WTC11 (cell line): ENCODE results near the gene ILF2. TPM values are rescaled to one million over a fixed set of nuclear protein-coding genes. Genes with fewer than 3 reads are reported as not detected.

ENCODE experiments used
- ATAC-seq: fragments of 200-7000 bp; cut with Tn5 transposase; 2 replicates; pipeline ENCODE4 v1.10.0; 2021; ENCODE audit warnings: mild to moderate bottlenecking, moderate library complexity
- CTCF ChIA-PET: fragments of 300-600 bp; sonication (Branson Sonifier 250); formaldehyde crosslinking; loops from one replicate; lab custom pipeline; 2021; ENCODE audit warnings: antibody characterized with exemption; lab: Charles Lee
- POLR2A ChIA-PET: fragments of 350-600 bp; sonication (Branson Sonifier 250); formaldehyde crosslinking; loops from one replicate; lab custom pipeline; 2021; ENCODE audit warnings: antibody characterized with exemption; lab: Charles Lee
- DNase-seq: peaks from one replicate; pipeline ENCODE4 v3.0.0; 2021; ENCODE audit warnings: low spot score
- H3K27ac Mint-ChIP-seq: 2 replicates; pipeline ENCODE4 v1.8.0; 2021; ENCODE audit warnings: mixed read lengths
- H3K27me3 Mint-ChIP-seq: 2 replicates; pipeline ENCODE4 v1.8.0; 2021; ENCODE audit warnings: low read depth, mild to moderate bottlenecking, moderate library complexity, mixed read lengths
- H3K36me3 Mint-ChIP-seq: 2 replicates; pipeline ENCODE4 v1.8.0; 2021; ENCODE audit warnings: mixed read lengths
- H3K4me1 Mint-ChIP-seq: 2 replicates; pipeline ENCODE4 v1.8.0; 2022; ENCODE audit warnings: mixed read lengths
- H3K4me3 Mint-ChIP-seq: 2 replicates; pipeline ENCODE4 v1.8.0; 2021; ENCODE audit warnings: mild to moderate bottlenecking, moderate library complexity, mixed read lengths
- H3K9me3 Mint-ChIP-seq: 2 replicates; pipeline ENCODE4 v1.8.0; 2021; ENCODE audit warnings: mixed read lengths
- CBFB ChIP-seq: sonication (generic); formaldehyde crosslinking; IDR thresholded peaks from 2 replicates; pipeline ENCODE4 v1.8.1; 2022; ENCODE audit warnings: mild to moderate bottlenecking, low read depth, missing genetic modification reagents
- EMX1 ChIP-seq: fragments of 250-450 bp; sonication (Bioruptor Pico); IDR thresholded peaks from 2 replicates; pipeline ENCODE4 v1.8.0; 2021; ENCODE audit warnings: mild to moderate bottlenecking
- GRHL2 ChIP-seq: fragments of 250-450 bp; sonication (Bioruptor Pico); IDR thresholded peaks from 2 replicates; pipeline ENCODE4 v1.8.0; 2022; ENCODE audit warnings: mild to moderate bottlenecking, moderate library complexity; ENCODE audit not compliant: insufficient replicate concordance, severe bottlenecking
- NFYB ChIP-seq: sonication (generic); formaldehyde crosslinking; conservative IDR thresholded peaks from 2 replicates; pipeline ENCODE4 v1.8.0; 2022; ENCODE audit warnings: low read depth, missing genetic modification reagents
- NR1H2 ChIP-seq: sonication (generic); formaldehyde crosslinking; IDR thresholded peaks from 2 replicates; pipeline ENCODE4 v1.9.0; 2021; ENCODE audit warnings: mild to moderate bottlenecking, moderate library complexity, missing genetic modification reagents
- OVOL2 ChIP-seq: fragments of 250-450 bp; sonication (Bioruptor Pico); IDR thresholded peaks from 2 replicates; pipeline ENCODE4 v1.9.0; 2021; ENCODE audit warnings: mild to moderate bottlenecking, borderline replicate concordance
- TCF7 ChIP-seq: sonication (generic); formaldehyde crosslinking; IDR thresholded peaks from 2 replicates; pipeline ENCODE4 v1.8.0; 2022; ENCODE audit warnings: mild to moderate bottlenecking, low read depth, missing genetic modification reagents, moderate library complexity
- ZNF121 ChIP-seq: sonication (generic); formaldehyde crosslinking; IDR thresholded peaks from 2 replicates; pipeline ENCODE4 v1.8.0; 2023; ENCODE audit warnings: missing genetic modification reagents
- ZNF232 ChIP-seq: sonication (generic); formaldehyde crosslinking; IDR thresholded peaks from 2 replicates; pipeline ENCODE4 v1.8.0; 2022; ENCODE audit warnings: mild to moderate bottlenecking, missing genetic modification reagents
- ZNF416 ChIP-seq: fragments of 250-450 bp; sonication (Bioruptor Pico); IDR thresholded peaks from 2 replicates; pipeline ENCODE4 v1.9.0; 2021; ENCODE audit warnings: mild to moderate bottlenecking, inconsistent platforms
- total RNA-seq: library from RNA; stranded (reverse); gene quantifications from 3 replicates; pipeline ENCODE4 v1.2.3, GENCODE V29; 2021
- TF ChIP-seq, protein P1 (sequence below): sonication (generic); formaldehyde crosslinking; IDR thresholded peaks from 2 replicates; pipeline ENCODE4 v1.8.0; 2022; ENCODE audit warnings: missing genetic modification reagents
- TF ChIP-seq, protein P2 (sequence below): fragments of 250-450 bp; sonication (Bioruptor Pico); IDR thresholded peaks from 2 replicates; pipeline ENCODE4 v2.1.2; 2022; ENCODE audit warnings: mild to moderate bottlenecking, moderate library complexity
- TF ChIP-seq, protein P3 (sequence below): sonication (generic); formaldehyde crosslinking; IDR thresholded peaks from 2 replicates; pipeline ENCODE4 v1.8.1; 2022; ENCODE audit warnings: missing genetic modification reagents, borderline replicate concordance
- TF ChIP-seq, protein P4 (sequence below): sonication (generic); formaldehyde crosslinking; IDR thresholded peaks from 2 replicates; pipeline ENCODE4 v1.8.1; 2022; ENCODE audit warnings: mild to moderate bottlenecking, moderate library complexity, missing genetic modification reagents
- TF ChIP-seq, protein P5 (sequence below): sonication (generic); formaldehyde crosslinking; conservative IDR thresholded peaks from 2 replicates; pipeline ENCODE4 v1.8.1; 2023; ENCODE audit warnings: mild to moderate bottlenecking, low read depth, missing genetic modification reagents, moderate library complexity
- TF ChIP-seq, protein P6 (sequence below): sonication (generic); formaldehyde crosslinking; IDR thresholded peaks from 2 replicates; pipeline ENCODE4 v1.8.0; 2022; ENCODE audit warnings: mild to moderate bottlenecking, missing genetic modification reagents

Gene ILF2
- total RNA-seq, 1 experiment from 2014 or later: 337 TPM

DNA sequence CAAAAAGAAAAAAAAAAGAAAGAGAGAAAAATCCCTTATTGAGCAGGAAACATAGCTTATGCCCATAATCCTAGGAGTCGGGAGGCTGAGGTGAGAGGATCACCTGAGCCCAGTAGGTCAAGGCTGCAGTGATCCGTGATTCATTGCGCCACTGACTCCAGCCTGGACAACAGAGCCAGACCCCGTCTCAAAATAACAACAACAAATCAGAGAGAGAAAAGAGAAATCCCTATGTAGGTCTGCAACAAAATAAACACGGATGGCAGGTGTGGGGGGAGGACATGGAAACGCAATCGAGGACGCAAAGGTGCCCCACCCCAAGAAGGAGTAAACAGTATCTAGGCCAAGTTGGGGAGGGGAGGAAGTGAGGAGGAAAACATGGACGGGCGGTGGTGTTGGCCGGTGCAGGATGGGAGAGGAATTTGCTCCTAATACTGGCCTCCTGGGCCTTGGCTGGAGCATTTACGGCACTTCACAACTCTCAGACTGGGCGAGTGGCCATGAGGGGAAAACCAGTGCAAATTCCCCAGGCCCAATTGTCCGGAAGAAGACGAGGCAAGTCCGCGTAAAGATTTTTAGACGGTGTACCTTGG lies 37.5 kb downstream of the ILF2 start:
- no peaks in the 10 kb centered on the region; the same call in 1 of the 2 replicates for H3K9me3 Mint-ChIP-seq
- CTCF ChIA-PET: interaction anchor here (0.9 to 2.5 kb wide), 23 partner anchors 10 to 280 kb away, joined by 3 to 23 read pairs (median 5); partner anchors contain the start of genes NPR1, S100A14, S100A16 and S100A6
- POLR2A ChIA-PET: interaction anchor here (0.7 to 2.3 kb wide), 21 partner anchors 8 to 344 kb away, joined by 3 to 14 read pairs (median 6); partner anchors contain the start of genes JTB, S100A16, S100A4 and SLC27A3
- peaks cover 26% of the 10 kb centered on the region for H3K36me3 Mint-ChIP-seq
- peak overlapping the region; percentile 100 for H3K27ac Mint-ChIP-seq
- peaks cover 29% of the 10 kb centered on the region for H3K4me1 Mint-ChIP-seq
- ATAC-seq (peak; percentile 14), DNase-seq (no peak)
- 0 out of 2 replicates have a peak, but pooled peaks have one; percentile 28 for TF ChIP-seq EMX1
- TF ChIP-seq NR1H2 (CRISPR knock-in tag): no peak
- TF ChIP-seq ZNF416 (CRISPR knock-in tag): no peak
- no peak for TF ChIP-seq TCF7
- peak; percentile 94 for TF ChIP-seq ZNF121
- TF ChIP-seq, protein P1, sequence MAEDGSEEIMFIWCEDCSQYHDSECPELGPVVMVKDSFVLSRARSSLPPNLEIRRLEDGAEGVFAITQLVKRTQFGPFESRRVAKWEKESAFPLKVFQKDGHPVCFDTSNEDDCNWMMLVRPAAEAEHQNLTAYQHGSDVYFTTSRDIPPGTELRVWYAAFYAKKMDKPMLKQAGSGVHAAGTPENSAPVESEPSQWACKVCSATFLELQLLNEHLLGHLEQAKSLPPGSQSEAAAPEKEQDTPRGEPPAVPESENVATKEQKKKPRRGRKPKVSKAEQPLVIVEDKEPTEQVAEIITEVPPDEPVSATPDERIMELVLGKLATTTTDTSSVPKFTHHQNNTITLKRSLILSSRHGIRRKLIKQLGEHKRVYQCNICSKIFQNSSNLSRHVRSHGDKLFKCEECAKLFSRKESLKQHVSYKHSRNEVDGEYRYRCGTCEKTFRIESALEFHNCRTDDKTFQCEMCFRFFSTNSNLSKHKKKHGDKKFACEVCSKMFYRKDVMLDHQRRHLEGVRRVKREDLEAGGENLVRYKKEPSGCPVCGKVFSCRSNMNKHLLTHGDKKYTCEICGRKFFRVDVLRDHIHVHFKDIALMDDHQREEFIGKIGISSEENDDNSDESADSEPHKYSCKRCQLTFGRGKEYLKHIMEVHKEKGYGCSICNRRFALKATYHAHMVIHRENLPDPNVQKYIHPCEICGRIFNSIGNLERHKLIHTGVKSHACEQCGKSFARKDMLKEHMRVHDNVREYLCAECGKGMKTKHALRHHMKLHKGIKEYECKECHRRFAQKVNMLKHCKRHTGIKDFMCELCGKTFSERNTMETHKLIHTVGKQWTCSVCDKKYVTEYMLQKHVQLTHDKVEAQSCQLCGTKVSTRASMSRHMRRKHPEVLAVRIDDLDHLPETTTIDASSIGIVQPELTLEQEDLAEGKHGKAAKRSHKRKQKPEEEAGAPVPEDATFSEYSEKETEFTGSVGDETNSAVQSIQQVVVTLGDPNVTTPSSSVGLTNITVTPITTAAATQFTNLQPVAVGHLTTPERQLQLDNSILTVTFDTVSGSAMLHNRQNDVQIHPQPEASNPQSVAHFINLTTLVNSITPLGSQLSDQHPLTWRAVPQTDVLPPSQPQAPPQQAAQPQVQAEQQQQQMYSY (CRISPR knock-in tag): peak; percentile 56
- H3K27me3 Mint-ChIP-seq: no peaks in the 10 kb centered on the region
- peak overlapping the region; percentile 86 for H3K4me3 Mint-ChIP-seq

DNA sequence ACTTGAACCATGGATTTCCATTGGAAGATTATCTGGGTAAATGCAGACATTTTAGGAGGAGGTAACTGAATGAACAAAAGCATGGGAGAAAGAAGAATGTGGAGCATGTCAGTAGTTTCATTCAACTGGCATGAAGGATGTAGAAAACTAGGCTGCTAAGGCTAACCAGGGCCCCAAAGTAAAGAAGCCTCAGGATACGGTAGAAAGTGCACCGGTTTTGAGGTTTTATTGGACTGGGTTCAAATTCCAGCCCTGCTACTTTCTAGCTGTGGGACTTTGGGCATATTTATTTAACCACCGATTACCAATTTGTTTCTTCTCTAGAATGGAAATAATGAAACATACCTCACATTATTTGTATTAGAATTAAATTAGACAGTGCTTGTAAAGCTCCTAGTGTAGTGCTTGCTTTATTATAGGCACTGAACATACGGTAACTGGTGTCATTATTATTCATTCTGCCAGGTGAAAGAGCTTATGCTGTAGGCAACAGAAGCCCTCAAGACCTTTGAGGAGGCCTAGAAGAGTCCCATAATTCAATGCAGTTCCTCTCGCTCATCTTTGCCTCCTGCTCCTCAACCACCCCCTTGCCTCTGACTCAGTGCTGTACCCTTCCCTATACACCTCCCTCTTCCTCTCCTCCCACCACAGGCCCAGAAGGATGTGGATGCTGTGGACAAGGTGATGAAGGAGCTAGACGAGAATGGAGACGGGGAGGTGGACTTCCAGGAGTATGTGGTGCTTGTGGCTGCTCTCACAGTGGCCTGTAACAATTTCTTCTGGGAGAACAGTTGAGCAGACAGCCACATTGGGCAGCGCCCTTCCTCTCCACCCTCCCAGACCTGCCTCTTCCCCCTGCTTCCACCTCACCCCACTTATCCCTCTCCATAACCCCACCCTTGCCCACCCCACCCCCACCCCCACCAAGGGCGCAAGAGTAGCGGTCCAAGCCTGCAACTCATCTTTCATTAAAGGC lies 39.5 kb downstream of the ILF2 start:
- no peak for DNase-seq
- Mint-ChIP-seq H3K4me3 (no peak overlapping the region), H3K36me3 (peaks cover 9% of the 10 kb centered on the region), H3K27ac (no peak overlapping the region), H3K27me3 (no peaks in the 10 kb centered on the region), H3K9me3 (no peaks in the 10 kb centered on the region; the same call in 1 of the 2 replicates), H3K4me1 (peaks cover 43% of the 10 kb centered on the region)
- CTCF ChIA-PET: interaction anchor here (0.6 to 1.4 kb wide), 2 partner anchors 63 to 299 kb away, joined by 4 to 5 read pairs; no protein-coding TSS in a partner anchor
- ATAC-seq: no peak
- POLR2A ChIA-PET: interaction anchor here (0.6 kb wide), 1 partner anchor 99 kb away, joined by 3 read pairs; no protein-coding TSS in a partner anchor
- TF ChIP-seq GRHL2 (CRISPR knock-in tag) (no peak), CBFB (CRISPR knock-in tag) (no peak), OVOL2 (CRISPR knock-in tag) (no peak), ZNF232 (CRISPR knock-in tag) (no peak), NFYB (CRISPR knock-in tag) (no peak), ZNF416 (CRISPR knock-in tag) (no peak), ZNF121 (no peak)
- TF ChIP-seq, protein P2, sequence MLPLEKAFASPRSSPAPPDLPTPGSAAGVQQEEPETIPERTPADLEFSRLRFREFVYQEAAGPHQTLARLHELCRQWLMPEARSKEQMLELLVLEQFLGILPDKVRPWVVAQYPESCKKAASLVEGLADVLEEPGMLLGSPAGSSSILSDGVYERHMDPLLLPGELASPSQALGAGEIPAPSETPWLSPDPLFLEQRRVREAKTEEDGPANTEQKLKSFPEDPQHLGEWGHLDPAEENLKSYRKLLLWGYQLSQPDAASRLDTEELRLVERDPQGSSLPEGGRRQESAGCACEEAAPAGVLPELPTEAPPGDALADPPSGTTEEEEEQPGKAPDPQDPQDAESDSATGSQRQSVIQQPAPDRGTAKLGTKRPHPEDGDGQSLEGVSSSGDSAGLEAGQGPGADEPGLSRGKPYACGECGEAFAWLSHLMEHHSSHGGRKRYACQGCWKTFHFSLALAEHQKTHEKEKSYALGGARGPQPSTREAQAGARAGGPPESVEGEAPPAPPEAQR (CRISPR knock-in tag): no peak
- TF ChIP-seq, protein P3, sequence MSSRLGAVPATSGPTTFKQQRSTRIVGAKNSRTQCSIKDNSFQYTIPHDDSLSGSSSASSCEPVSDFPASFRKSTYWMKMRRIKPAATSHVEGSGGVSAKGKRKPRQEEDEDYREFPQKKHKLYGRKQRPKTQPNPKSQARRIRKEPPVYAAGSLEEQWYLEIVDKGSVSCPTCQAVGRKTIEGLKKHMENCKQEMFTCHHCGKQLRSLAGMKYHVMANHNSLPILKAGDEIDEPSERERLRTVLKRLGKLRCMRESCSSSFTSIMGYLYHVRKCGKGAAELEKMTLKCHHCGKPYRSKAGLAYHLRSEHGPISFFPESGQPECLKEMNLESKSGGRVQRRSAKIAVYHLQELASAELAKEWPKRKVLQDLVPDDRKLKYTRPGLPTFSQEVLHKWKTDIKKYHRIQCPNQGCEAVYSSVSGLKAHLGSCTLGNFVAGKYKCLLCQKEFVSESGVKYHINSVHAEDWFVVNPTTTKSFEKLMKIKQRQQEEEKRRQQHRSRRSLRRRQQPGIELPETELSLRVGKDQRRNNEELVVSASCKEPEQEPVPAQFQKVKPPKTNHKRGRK: no peak
- TF ChIP-seq, protein P4, sequence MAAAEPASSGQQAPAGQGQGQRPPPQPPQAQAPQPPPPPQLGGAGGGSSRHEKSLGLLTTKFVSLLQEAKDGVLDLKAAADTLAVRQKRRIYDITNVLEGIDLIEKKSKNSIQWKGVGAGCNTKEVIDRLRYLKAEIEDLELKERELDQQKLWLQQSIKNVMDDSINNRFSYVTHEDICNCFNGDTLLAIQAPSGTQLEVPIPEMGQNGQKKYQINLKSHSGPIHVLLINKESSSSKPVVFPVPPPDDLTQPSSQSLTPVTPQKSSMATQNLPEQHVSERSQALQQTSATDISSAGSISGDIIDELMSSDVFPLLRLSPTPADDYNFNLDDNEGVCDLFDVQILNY (CRISPR knock-in tag): no peak
- TF ChIP-seq, protein P5, sequence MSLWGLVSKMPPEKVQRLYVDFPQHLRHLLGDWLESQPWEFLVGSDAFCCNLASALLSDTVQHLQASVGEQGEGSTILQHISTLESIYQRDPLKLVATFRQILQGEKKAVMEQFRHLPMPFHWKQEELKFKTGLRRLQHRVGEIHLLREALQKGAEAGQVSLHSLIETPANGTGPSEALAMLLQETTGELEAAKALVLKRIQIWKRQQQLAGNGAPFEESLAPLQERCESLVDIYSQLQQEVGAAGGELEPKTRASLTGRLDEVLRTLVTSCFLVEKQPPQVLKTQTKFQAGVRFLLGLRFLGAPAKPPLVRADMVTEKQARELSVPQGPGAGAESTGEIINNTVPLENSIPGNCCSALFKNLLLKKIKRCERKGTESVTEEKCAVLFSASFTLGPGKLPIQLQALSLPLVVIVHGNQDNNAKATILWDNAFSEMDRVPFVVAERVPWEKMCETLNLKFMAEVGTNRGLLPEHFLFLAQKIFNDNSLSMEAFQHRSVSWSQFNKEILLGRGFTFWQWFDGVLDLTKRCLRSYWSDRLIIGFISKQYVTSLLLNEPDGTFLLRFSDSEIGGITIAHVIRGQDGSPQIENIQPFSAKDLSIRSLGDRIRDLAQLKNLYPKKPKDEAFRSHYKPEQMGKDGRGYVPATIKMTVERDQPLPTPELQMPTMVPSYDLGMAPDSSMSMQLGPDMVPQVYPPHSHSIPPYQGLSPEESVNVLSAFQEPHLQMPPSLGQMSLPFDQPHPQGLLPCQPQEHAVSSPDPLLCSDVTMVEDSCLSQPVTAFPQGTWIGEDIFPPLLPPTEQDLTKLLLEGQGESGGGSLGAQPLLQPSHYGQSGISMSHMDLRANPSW (CRISPR knock-in tag): no peak
- TF ChIP-seq, protein P6, sequence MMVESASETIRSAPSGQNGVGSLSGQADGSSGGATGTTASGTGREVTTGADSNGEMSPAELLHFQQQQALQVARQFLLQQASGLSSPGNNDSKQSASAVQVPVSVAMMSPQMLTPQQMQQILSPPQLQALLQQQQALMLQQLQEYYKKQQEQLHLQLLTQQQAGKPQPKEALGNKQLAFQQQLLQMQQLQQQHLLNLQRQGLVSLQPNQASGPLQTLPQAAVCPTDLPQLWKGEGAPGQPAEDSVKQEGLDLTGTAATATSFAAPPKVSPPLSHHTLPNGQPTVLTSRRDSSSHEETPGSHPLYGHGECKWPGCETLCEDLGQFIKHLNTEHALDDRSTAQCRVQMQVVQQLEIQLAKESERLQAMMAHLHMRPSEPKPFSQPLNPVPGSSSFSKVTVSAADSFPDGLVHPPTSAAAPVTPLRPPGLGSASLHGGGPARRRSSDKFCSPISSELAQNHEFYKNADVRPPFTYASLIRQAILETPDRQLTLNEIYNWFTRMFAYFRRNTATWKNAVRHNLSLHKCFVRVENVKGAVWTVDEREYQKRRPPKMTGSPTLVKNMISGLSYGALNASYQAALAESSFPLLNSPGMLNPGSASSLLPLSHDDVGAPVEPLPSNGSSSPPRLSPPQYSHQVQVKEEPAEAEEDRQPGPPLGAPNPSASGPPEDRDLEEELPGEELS (CRISPR knock-in tag): no peak
